Measurements from ENCODE around the gene GTF3C5.

GRCh38 chr9:133037775-133038515, 7.1 kb downstream of the GTF3C5 start:
- no peak for TF ChIP-seq POLR2AphosphoS5 (IDR thresholded peaks at IDR 0.05; ENCODE audit: borderline replicate concordance, low read depth, low read length)
- no peak for TF ChIP-seq EZH2 (IDR thresholded peaks at IDR 0.05)
- TF ChIP-seq FOXP2 (optimal IDR thresholded peaks at IDR 0.05; ENCODE audit: control extremely low read depth, extremely low read length, insufficient read depth) = no peak
